H9 (cell line): ENCODE data around the gene LDB2. TPM values are rescaled to one million over a fixed set of nuclear protein-coding genes. Genes with fewer than 3 reads are reported as not detected.
"Not testable (repeated sequence)": the region's sequence is repeated elsewhere in the genome, so short reads cannot be mapped to it uniquely, and the experiment has no call there.

Experiments used
- DNase-seq: peaks from one replicate; pipeline ENCODE4 v3.0.0-alpha.2; 2017
- H2AFZ ChIP-seq: one replicate; pipeline ENCODE4 v1.6.1; 2013; ENCODE audit warnings: mild to moderate bottlenecking, low read length, control low read depth, moderate library complexity
- H2AK5ac ChIP-seq: 2 replicates; pipeline ENCODE4 v1.6.1; 2013; ENCODE audit warnings: low read length, control low read depth, mixed read lengths; ENCODE audit not compliant: insufficient read length
- H2BK120ac ChIP-seq: one replicate; pipeline ENCODE4 v1.6.1; 2013; ENCODE audit warnings: low read depth, mild to moderate bottlenecking, low read length, control low read depth, inconsistent platforms; ENCODE audit not compliant: poor library complexity, severe bottlenecking
- H2BK12ac ChIP-seq: 2 replicates; pipeline ENCODE4 v1.6.1; 2013; ENCODE audit warnings: low read length, control low read depth, mixed read lengths, low read depth; ENCODE audit not compliant: insufficient read length
- H2BK15ac ChIP-seq: 2 replicates; pipeline ENCODE4 v1.6.1; 2013; ENCODE audit warnings: low read depth, low read length, control low read depth
- H2BK20ac ChIP-seq: one replicate; pipeline ENCODE4 v1.6.1; 2013; ENCODE audit warnings: low read depth, mild to moderate bottlenecking, low read length, control low read depth, inconsistent platforms; ENCODE audit not compliant: poor library complexity, severe bottlenecking
- H2BK5ac ChIP-seq: 2 replicates; pipeline ENCODE4 v1.6.1; 2013; ENCODE audit warnings: low read length, control low read depth, mixed read lengths; ENCODE audit not compliant: insufficient read length
- H3K14ac ChIP-seq: 2 replicates; pipeline ENCODE4 v1.6.1; 2013; ENCODE audit warnings: low read length, control low read depth; ENCODE audit not compliant: insufficient read depth
- H3K18ac ChIP-seq: 2 replicates; pipeline ENCODE4 v1.6.1; 2013; ENCODE audit warnings: low read depth, mild to moderate bottlenecking, mixed read lengths, low read length, control low read depth; ENCODE audit not compliant: insufficient read length
- H3K23ac ChIP-seq: 2 replicates; pipeline ENCODE4 v1.6.1; 2013; ENCODE audit warnings: low read length, control low read depth, mixed read lengths, low read depth; ENCODE audit not compliant: insufficient read length
- H3K23me2 ChIP-seq: 2 replicates; pipeline ENCODE4 v1.6.1; 2013; ENCODE audit warnings: low read depth, mild to moderate bottlenecking, mixed read lengths, low read length, control low read depth; ENCODE audit not compliant: insufficient read length, poor library complexity, severe bottlenecking
- H3K27ac ChIP-seq: 2 replicates; pipeline ENCODE4 v1.5.1; 2013; ENCODE audit warnings: low read length, control low read depth, mixed read lengths, low read depth; ENCODE audit not compliant: insufficient read length
- H3K27me3 ChIP-seq: 2 replicates; pipeline ENCODE4 v1.6.1; 2013; ENCODE audit warnings: low read length, control low read depth, inconsistent platforms; ENCODE audit not compliant: insufficient read depth
- H3K4ac ChIP-seq: 2 replicates; pipeline ENCODE4 v1.6.1; 2013; ENCODE audit warnings: low read depth, mild to moderate bottlenecking, control low read depth, inconsistent platforms, low read length, moderate library complexity
- H3K4me1 ChIP-seq: 2 replicates; pipeline ENCODE4 v1.6.1; 2013; ENCODE audit warnings: low read length, control low read depth, inconsistent platforms; ENCODE audit not compliant: insufficient read depth
- H3K4me2 ChIP-seq: 2 replicates; pipeline ENCODE4 v1.6.1; 2013; ENCODE audit warnings: low read length, control low read depth, mixed read lengths; ENCODE audit not compliant: insufficient read length, insufficient read depth
- H3K56ac ChIP-seq: 2 replicates; pipeline ENCODE4 v1.6.1; 2013; ENCODE audit warnings: low read depth, mild to moderate bottlenecking, mixed read lengths, low read length, control low read depth; ENCODE audit not compliant: insufficient read length
- H3K79me1 ChIP-seq: 2 replicates; pipeline ENCODE4 v1.6.1; 2013; ENCODE audit warnings: low read depth, mild to moderate bottlenecking, moderate library complexity, low read length, control low read depth, inconsistent platforms; ENCODE audit not compliant: insufficient read depth, poor library complexity, severe bottlenecking
- H3K79me2 ChIP-seq: 2 replicates; pipeline ENCODE4 v1.6.1; 2013; ENCODE audit warnings: low read length, control low read depth, inconsistent platforms; ENCODE audit not compliant: insufficient read depth
- H3K9ac ChIP-seq: 2 replicates; pipeline ENCODE4 v1.6.1; 2013; ENCODE audit warnings: low read length, control low read depth, mixed read lengths; ENCODE audit not compliant: insufficient read length; ENCODE audit errors: extremely low read depth
- H3K9me3 ChIP-seq: one replicate; pipeline ENCODE4 v1.6.1; 2013; ENCODE audit warnings: low read depth, low read length, inconsistent platforms; ENCODE audit not compliant: control insufficient read depth
- H3T11ph ChIP-seq: one replicate; pipeline ENCODE4 v1.6.1; 2013; ENCODE audit warnings: mild to moderate bottlenecking, low read length, control low read depth, inconsistent platforms
- H4K20me1 ChIP-seq: one replicate; pipeline ENCODE4 v1.6.1; 2013; ENCODE audit not compliant: control insufficient read depth, insufficient read length, insufficient read depth
- H4K5ac ChIP-seq: 2 replicates; pipeline ENCODE4 v1.6.1; 2013; ENCODE audit warnings: low read depth, mild to moderate bottlenecking, mixed read lengths, low read length, control low read depth; ENCODE audit not compliant: insufficient read length
- H4K8ac ChIP-seq: replicated peaks from 2 replicates; pipeline ENCODE4 v1.6.1; 2013; ENCODE audit warnings: low read length, control low read depth, mixed read lengths, low read depth; ENCODE audit not compliant: insufficient read length
- H4K91ac ChIP-seq: 2 replicates; pipeline ENCODE4 v1.6.1; 2013; ENCODE audit warnings: low read depth, mild to moderate bottlenecking, moderate library complexity, mixed read lengths, low read length, control low read depth; ENCODE audit not compliant: insufficient read length
- H3K27ac Mint-ChIP-seq, 3 experiments: 2 replicates in 2 of 3; 3 replicates in 1 of 3; pipeline ENCODE4 v1.8.0; 2020 to 2021; ENCODE audit warnings: mixed read lengths in 3 of 3, mild to moderate bottlenecking in 1 of 3, moderate library complexity in 1 of 3
- H3K27me3 Mint-ChIP-seq: 2 replicates; pipeline ENCODE4 v1.8.0; 2021; ENCODE audit warnings: low read depth, mild to moderate bottlenecking, moderate library complexity, mixed read lengths
- H3K36me3 Mint-ChIP-seq, 3 experiments: 2 replicates in 2 of 3; 3 replicates in 1 of 3; pipeline ENCODE4 v1.8.0; 2020 to 2021; ENCODE audit warnings: low read depth in 3 of 3, mixed read lengths in 3 of 3; ENCODE audit not compliant: insufficient read depth in 1 of 3
- H3K4me1 Mint-ChIP-seq, 2 experiments: 2 replicates each; pipeline ENCODE4 v1.8.0; 2020; ENCODE audit warnings: mixed read lengths in 2 of 2
- H3K4me3 Mint-ChIP-seq, 2 experiments: 2 replicates in 1 of 2; 3 replicates in 1 of 2; pipeline ENCODE4 v1.8.0; 2020 to 2021; ENCODE audit warnings: mild to moderate bottlenecking in 2 of 2, mixed read lengths in 2 of 2, moderate library complexity in 1 of 2
- H3K9me3 Mint-ChIP-seq, 2 experiments: 2 replicates in 1 of 2; 3 replicates in 1 of 2; pipeline ENCODE4 v1.8.0; 2020; ENCODE audit warnings: mild to moderate bottlenecking in 2 of 2, mixed read lengths in 2 of 2, moderate library complexity in 1 of 2
- CTCF ChIP-seq: fragments of 200-600 bp; sonication (generic); conservative IDR thresholded peaks from 3 replicates; pipeline ENCODE4 v1.8.0; 2021; ENCODE audit warnings: antibody characterized with exemption, mild to moderate bottlenecking
- whole genome bisulfite sequencing: extraction: QIAGEN DNeasy Blood & Tissue Kit; methylation state at CpG from one replicate; pipeline ENCODE4 v1.1.7; 2013; ENCODE audit warnings: missing lambda C conversion rate, low lambda C conversion rate, mixed read lengths; ENCODE audit not compliant: insufficient read length; ENCODE audit errors: extremely low coverage; 5-methylcytosine and 5-hydroxymethylcytosine counted together
- total RNA-seq: library from RNA; stranded (reverse); gene quantifications from 2 replicates; pipeline ENCODE4 v1.2.1, GENCODE V29; 2021

LDB2 gene
- total RNA-seq, 1 experiment from 2014 or later = 22.5 TPM

GRCh38 chr4:16636304-16636703 lies 262.1 kb downstream of the LDB2 start:
- WGBS = no CpG with 5 or more reads among the region's 2 CpGs
- Histone ChIP-seq H3K27me3 (no peaks in the 10 kb centered on the region), H2BK5ac (no peak overlapping the region), H4K5ac (no peak overlapping the region), H3K18ac (no peak overlapping the region), H2AFZ (no peak overlapping the region), H3K4ac (no peak overlapping the region), H3K56ac (no peak overlapping the region), H3K4me1 (peaks cover 2% of the 10 kb centered on the region; the same call in 1 of the 2 replicates), H3K23ac (no peak overlapping the region), H2BK20ac (no peak overlapping the region), H3K9ac (no peak overlapping the region), H2AK5ac (no peak overlapping the region), H3K79me1 (no peaks in the 10 kb centered on the region), H4K20me1 (no peaks in the 10 kb centered on the region), H4K91ac (no peak overlapping the region), H3K9me3 (no peaks in the 10 kb centered on the region), H3K23me2 (no peaks in the 10 kb centered on the region), H3K4me2 (no peak overlapping the region), H4K8ac (no peak overlapping the region), H3K14ac (no peak overlapping the region), H2BK120ac (no peak overlapping the region), H3T11ph (no peak overlapping the region), H2BK12ac (no peak overlapping the region), H3K79me2 (0 out of 2 replicates have a peak, but pooled peaks cover 2% of the 10 kb centered on the region), H2BK15ac (no peak overlapping the region), H3K27ac (no peak overlapping the region)
- peak overlapping the region in 2 of 3 experiments; percentile 53 to 81; a peak in 3 of 7 replicates for H3K27ac Mint-ChIP-seq
- peaks cover 13 to 16% of the 10 kb centered on the region in 2 experiments; a peak in 4 of 5 replicates for H3K9me3 Mint-ChIP-seq
- no peaks in the 10 kb centered on the region for H3K27me3 Mint-ChIP-seq
- H3K36me3 Mint-ChIP-seq = peaks cover 11 to 14% (median 14%) of the 10 kb centered on the region in 3 experiments; a peak in 5 of 7 replicates
- DNase-seq = no peak
- peak overlapping the region in 1 of 2 experiments; percentile 4; a peak in 1 of 5 replicates for H3K4me3 Mint-ChIP-seq
- peaks cover 17 to 20% of the 10 kb centered on the region in 2 experiments for H3K4me1 Mint-ChIP-seq
- no peak for TF ChIP-seq CTCF

- not testable (repeated sequence) for H3K36me3 Mint-ChIP-seq, H3K79me1 ChIP-seq, H3K23me2 ChIP-seq, H2AFZ ChIP-seq, H3K18ac ChIP-seq, H4K5ac ChIP-seq, H2BK12ac ChIP-seq, H2BK5ac ChIP-seq, H4K20me1 ChIP-seq, H2BK120ac ChIP-seq, H2AK5ac ChIP-seq, DNase-seq, H3K27ac Mint-ChIP-seq, H4K91ac ChIP-seq, H3K56ac ChIP-seq, H3K14ac ChIP-seq, H3K4me3 Mint-ChIP-seq, H3K9ac ChIP-seq, H3K27me3 Mint-ChIP-seq, H3K9me3 ChIP-seq, H3T11ph ChIP-seq, H3K27me3 ChIP-seq, H3K4me1 ChIP-seq, H3K79me2 ChIP-seq, H2BK15ac ChIP-seq, H3K4me1 Mint-ChIP-seq, H3K4me2 ChIP-seq, H3K27ac ChIP-seq, H2BK20ac ChIP-seq, H4K8ac ChIP-seq, H3K4ac ChIP-seq, H3K23ac ChIP-seq
- no CpG with 5 or more reads among the region's 2 CpGs for WGBS
- peaks cover 10 to 11% of the 10 kb centered on the region in 2 experiments; a peak in 4 of 5 replicates for H3K9me3 Mint-ChIP-seq
Observed at GRCh38 chr4:16629274-16629673, 269.2 kb downstream of the LDB2 start.
